DOHH2 (cell line): ENCODE measurements around the gene COX4I1.

Experiments
- H3F3A ChIP-seq: fragments of 200-600 bp; sonication (generic), shearing (Covaris generic); 2 replicates; pipeline ENCODE4 v1.6.0; 2016; ENCODE audit warnings: antibody characterized with exemption, mild to moderate bottlenecking; ENCODE audit not compliant: control insufficient read depth, insufficient read depth
- H3K27ac ChIP-seq: fragments of 200-600 bp; sonication (generic); 2 replicates; pipeline ENCODE4 v1.5.1; 2014; ENCODE audit warnings: low read depth, mild to moderate bottlenecking, low read length, moderate library complexity
- H3K27me3 ChIP-seq: fragments of 200-600 bp; sonication (generic); 2 replicates; pipeline ENCODE4 v1.6.1; 2014; ENCODE audit warnings: mild to moderate bottlenecking, low read length, mixed read lengths; ENCODE audit not compliant: control insufficient read depth
- H3K36me3 ChIP-seq: fragments of 200-600 bp; sonication (generic); 2 replicates; pipeline ENCODE4 v1.6.1; 2014; ENCODE audit warnings: mild to moderate bottlenecking, low read length, moderate library complexity, mixed read lengths; ENCODE audit not compliant: control insufficient read depth
- H3K4me1 ChIP-seq: fragments of 200-600 bp; sonication (generic); 2 replicates; pipeline ENCODE4 v1.6.1; 2014; ENCODE audit warnings: mild to moderate bottlenecking, low read length, mixed read lengths; ENCODE audit not compliant: control insufficient read depth
- H3K4me2 ChIP-seq: fragments of 200-600 bp; sonication (generic); 2 replicates; pipeline ENCODE4 v1.6.0; 2014; ENCODE audit warnings: mild to moderate bottlenecking, low read length, moderate library complexity
- H3K4me3 ChIP-seq: fragments of 200-600 bp; sonication (generic); 2 replicates; pipeline ENCODE4 v1.5.1; 2014; ENCODE audit warnings: mild to moderate bottlenecking, low read length, mixed read lengths
- H3K79me2 ChIP-seq: fragments of 200-600 bp; sonication (generic); 2 replicates; pipeline ENCODE4 v1.6.1; 2014; ENCODE audit warnings: mild to moderate bottlenecking, low read length, mixed read lengths; ENCODE audit not compliant: control insufficient read depth
- H3K9me2 ChIP-seq: fragments of 200-600 bp; sonication (generic); replicated peaks from 2 replicates; pipeline ENCODE4 v1.6.1; 2014; ENCODE audit warnings: mild to moderate bottlenecking, low read length, mixed read lengths; ENCODE audit not compliant: control insufficient read depth
- H3K9me3 ChIP-seq: fragments of 200-600 bp; sonication (generic); 2 replicates; pipeline ENCODE4 v1.6.1; 2014; ENCODE audit warnings: antibody characterized with exemption, low read length, mixed read lengths; ENCODE audit not compliant: control insufficient read depth, insufficient read depth
- H4K20me1 ChIP-seq: fragments of 200-600 bp; sonication (generic); 2 replicates; pipeline ENCODE4 v1.6.0; 2014; ENCODE audit warnings: low read depth, mild to moderate bottlenecking, antibody characterized with exemption, low read length, moderate library complexity; ENCODE audit not compliant: control insufficient read depth, insufficient read depth
- EZH2phosphoT487 ChIP-seq: fragments of 200-600 bp; sonication (generic); IDR thresholded peaks from 2 replicates; pipeline ENCODE4 v1.6.1; 2017; ENCODE audit warnings: borderline replicate concordance, mild to moderate bottlenecking, antibody characterized with exemption, low read length, moderate library complexity, mixed read lengths
- TF ChIP-seq, protein P1 (sequence below): fragments of 200-600 bp; sonication (generic); IDR thresholded peaks from one replicate; pipeline ENCODE4 v1.5.1; 2014; ENCODE audit warnings: antibody characterized with exemption, mild to moderate bottlenecking, low read depth, low read length; ENCODE audit not compliant: poor library complexity, severe bottlenecking

The COX4I1 gene

DNA sequence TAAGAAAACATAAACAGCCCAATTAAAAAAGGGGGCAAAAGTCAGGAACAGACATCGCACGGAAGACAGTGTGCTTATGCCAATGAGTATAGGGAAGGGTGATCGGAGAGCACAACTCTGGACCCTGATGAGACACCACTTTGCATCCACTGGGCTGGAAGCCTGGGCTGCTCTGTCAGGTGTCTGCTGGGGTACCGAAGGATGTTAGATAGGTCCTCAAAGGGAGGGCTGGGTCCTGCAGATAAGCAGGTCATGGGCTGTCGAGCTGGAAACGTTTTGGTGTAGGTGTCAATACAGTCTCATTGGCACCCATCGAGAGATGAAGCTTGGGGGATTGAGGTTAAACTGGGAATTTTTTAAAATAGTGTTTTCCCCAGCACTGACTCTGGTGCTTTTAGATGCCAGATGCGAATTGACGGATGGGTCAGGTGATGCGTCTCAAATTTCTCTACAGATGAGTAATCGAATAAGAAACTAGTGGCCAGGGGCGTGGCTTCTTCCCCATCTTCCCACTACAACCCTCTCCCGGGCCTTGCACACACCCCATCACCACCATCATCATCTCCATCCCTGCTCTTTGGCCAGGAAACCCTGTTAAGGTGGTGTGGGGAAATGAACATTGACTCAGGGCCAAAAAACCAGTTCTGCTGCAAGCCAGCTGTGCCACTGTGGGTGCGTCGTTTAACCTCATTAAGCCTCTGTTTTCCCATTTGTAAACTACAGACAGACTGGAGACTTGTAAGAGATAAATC, 51.7 kb downstream of the COX4I1 start:
- Histone ChIP-seq H3K9me3 (peaks cover 3% of the 10 kb centered on the region; the same call in 1 of the 2 replicates), H3K4me1 (peaks cover 29% of the 10 kb centered on the region), H3K27me3 (no peaks in the 10 kb centered on the region), H3F3A (no peaks in the 10 kb centered on the region), H4K20me1 (no peaks in the 10 kb centered on the region), H3K79me2 (no peaks in the 10 kb centered on the region), H3K4me2 (no peak overlapping the region), H3K36me3 (no peaks in the 10 kb centered on the region), H3K4me3 (no peak overlapping the region), H3K27ac (no peak overlapping the region), H3K9me2 (no peaks in the 10 kb centered on the region)
- no peak for TF ChIP-seq EZH2phosphoT487
- TF ChIP-seq, protein P1, sequence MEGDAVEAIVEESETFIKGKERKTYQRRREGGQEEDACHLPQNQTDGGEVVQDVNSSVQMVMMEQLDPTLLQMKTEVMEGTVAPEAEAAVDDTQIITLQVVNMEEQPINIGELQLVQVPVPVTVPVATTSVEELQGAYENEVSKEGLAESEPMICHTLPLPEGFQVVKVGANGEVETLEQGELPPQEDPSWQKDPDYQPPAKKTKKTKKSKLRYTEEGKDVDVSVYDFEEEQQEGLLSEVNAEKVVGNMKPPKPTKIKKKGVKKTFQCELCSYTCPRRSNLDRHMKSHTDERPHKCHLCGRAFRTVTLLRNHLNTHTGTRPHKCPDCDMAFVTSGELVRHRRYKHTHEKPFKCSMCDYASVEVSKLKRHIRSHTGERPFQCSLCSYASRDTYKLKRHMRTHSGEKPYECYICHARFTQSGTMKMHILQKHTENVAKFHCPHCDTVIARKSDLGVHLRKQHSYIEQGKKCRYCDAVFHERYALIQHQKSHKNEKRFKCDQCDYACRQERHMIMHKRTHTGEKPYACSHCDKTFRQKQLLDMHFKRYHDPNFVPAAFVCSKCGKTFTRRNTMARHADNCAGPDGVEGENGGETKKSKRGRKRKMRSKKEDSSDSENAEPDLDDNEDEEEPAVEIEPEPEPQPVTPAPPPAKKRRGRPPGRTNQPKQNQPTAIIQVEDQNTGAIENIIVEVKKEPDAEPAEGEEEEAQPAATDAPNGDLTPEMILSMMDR: no peak

GRCh38 chr16:85853547-85854545, 54.4 kb downstream of the COX4I1 start:
- Histone ChIP-seq H3K4me2 (peak overlapping the region; percentile 64), H3K9me2 (no peaks in the 10 kb centered on the region), H3K36me3 (no peaks in the 10 kb centered on the region), H3F3A (no peaks in the 10 kb centered on the region), H3K9me3 (peaks cover 3% of the 10 kb centered on the region; the same call in 1 of the 2 replicates), H3K4me3 (peak overlapping the region; percentile 42), H3K27ac (peak overlapping the region; percentile 26; the same call in 1 of the 2 replicates), H4K20me1 (no peaks in the 10 kb centered on the region), H3K79me2 (no peaks in the 10 kb centered on the region), H3K4me1 (peaks cover 32% of the 10 kb centered on the region), H3K27me3 (no peaks in the 10 kb centered on the region)
- TF ChIP-seq EZH2phosphoT487: no peak
- TF ChIP-seq, protein P1: no peak

- Histone ChIP-seq H3K36me3 (no peaks in the 10 kb centered on the region), H3K4me3 (no peak overlapping the region), H4K20me1 (no peaks in the 10 kb centered on the region), H3K79me2 (no peaks in the 10 kb centered on the region), H3K9me3 (peaks cover 3% of the 10 kb centered on the region; the same call in 1 of the 2 replicates), H3K4me1 (peaks cover 41% of the 10 kb centered on the region), H3K4me2 (no peak overlapping the region; the same call in 1 of the 2 replicates), H3K9me2 (no peaks in the 10 kb centered on the region), H3K27ac (no peak overlapping the region), H3K27me3 (no peaks in the 10 kb centered on the region), H3F3A (no peaks in the 10 kb centered on the region)
- TF ChIP-seq, protein P1: no peak
- no peak for TF ChIP-seq EZH2phosphoT487
Measured at GRCh38 chr16:85854935-85855334, 55.4 kb downstream of the COX4I1 start.
